Measurements from ENCODE around the gene PRRT1.

The PRRT1 gene

GRCh38 chr6:32167761-32168262 lies 16.1 kb upstream of the PRRT1 start:
- DNase-seq = no peak
- Histone ChIP-seq H3K27ac (no peak overlapping the region), H3K36me3 (peaks cover 39 to 74% (median 64%) of the 10 kb centered on the region in 3 donors), H3K27me3 (no peaks in the 10 kb centered on the region), H3K9me3 (no peaks in the 10 kb centered on the region), H3K4me3 (no peak overlapping the region), H3K4me1 (no peaks in the 10 kb centered on the region)
- intact Hi-C loops (cut with DNase I; ENCODE audit: low total_unique reads) = no loop called here
- TF ChIP-seq CTCF (IDR thresholded peaks at IDR 0.05) = no peak

- no peak for TF ChIP-seq CTCF (IDR thresholded peaks at IDR 0.05)
- intact Hi-C loops (cut with DNase I; ENCODE audit: low total_unique reads) = no loop called here
- Histone ChIP-seq H3K9me3 (no peaks in the 10 kb centered on the region), H3K27ac (no peak overlapping the region), H3K36me3 (peaks cover 42 to 80% (median 69%) of the 10 kb centered on the region in 3 donors), H3K4me3 (no peak overlapping the region), H3K27me3 (no peaks in the 10 kb centered on the region), H3K4me1 (no peaks in the 10 kb centered on the region)
- no peak for DNase-seq
Measured at GRCh38 chr6:32167154-32167760, 15.5 kb upstream of the PRRT1 start.

- Histone ChIP-seq H3K4me1 (no peaks in the 10 kb centered on the region), H3K36me3 (peaks cover 42 to 87% (median 71%) of the 10 kb centered on the region in 3 donors), H3K27me3 (no peaks in the 10 kb centered on the region), H3K9me3 (no peaks in the 10 kb centered on the region), H3K4me3 (no peak overlapping the region), H3K27ac (no peak overlapping the region)
- no peak for TF ChIP-seq CTCF (IDR thresholded peaks at IDR 0.05)
- no peak for DNase-seq
- intact Hi-C loops (cut with DNase I; ENCODE audit: low total_unique reads) = no loop called here
Measured at GRCh38 chr6:32166411-32167061, 14.8 kb upstream of the PRRT1 start.

GRCh38 chr6:32164295-32164694 lies 12.6 kb upstream of the PRRT1 start, which contains the start of gene EGFL8:
Gene EGFL8, plus strand, starts transcription at chr6:32164595. Its CDS starts 1,571 bp downstream, at chr6:32166166.
- TF ChIP-seq CTCF (IDR thresholded peaks at IDR 0.05) = no peak
- peaks cover 28 to 85% (median 53%) of the 10 kb centered on the region in 3 donors for H3K36me3 ChIP-seq
- intact Hi-C loops (cut with DNase I; ENCODE audit: low total_unique reads) = no loop called here

GRCh38 chr6:32163559-32164258 lies 12.0 kb upstream of the PRRT1 start:
- intact Hi-C loops (cut with DNase I; ENCODE audit: low total_unique reads) = no loop called here
- Histone ChIP-seq H3K4me3 (no peak overlapping the region), H3K36me3 (peaks cover 28 to 84% (median 53%) of the 10 kb centered on the region in 3 donors), H3K9me3 (no peaks in the 10 kb centered on the region), H3K27ac (peak overlapping the region in 1 of 2 donors; percentile 19), H3K4me1 (no peaks in the 10 kb centered on the region), H3K27me3 (no peaks in the 10 kb centered on the region)
- no peak for TF ChIP-seq CTCF (IDR thresholded peaks at IDR 0.05)
- no peak for DNase-seq

More at GRCh38 chr6:32164295-32164694, 12.6 kb upstream of the PRRT1 start, which contains the start of gene EGFL8:
- Histone ChIP-seq H3K27me3 (no peaks in the 10 kb centered on the region), H3K9me3 (no peaks in the 10 kb centered on the region), H3K4me3 (no peak within 1 kb of the TSS), H3K4me1 (no peaks in the 10 kb centered on the region), H3K27ac (peak within 1 kb of the TSS in 1 of 2 donors; percentile 19)
- DNase-seq = no peak

Measured in tibial artery (tissue), 4 donors.